ENCODE results near the gene GPR65.

The GPR65 gene

GRCh38 chr14:88005050-88005481 is at the start of gene GPR65:
Gene GPR65 (plus strand): TSS chr14:88005135. CDS start chr14:88010848, 5,713 bp downstream.
- no peaks in the 10 kb centered on the region for H3K27me3 ChIP-seq (replicated peaks; ENCODE audit: insufficient read depth, low read length)
- no peaks in the 10 kb centered on the region for H3K79me2 ChIP-seq (ENCODE audit: low read length)
- H2AFZ ChIP-seq (ENCODE audit: low read length): no peak within 1 kb of the TSS
- no peaks in the 10 kb centered on the region for H4K20me1 ChIP-seq (ENCODE audit: insufficient read depth, low read length)
- no peaks in the 10 kb centered on the region for H3K9me3 ChIP-seq (replicated peaks; ENCODE audit: insufficient read depth, low read length)
- TF ChIP-seq EZH2phosphoT487 (IDR thresholded peaks at IDR 0.05; ENCODE audit: low read length) (no peak), CTCF (IDR thresholded peaks at IDR 0.05; ENCODE audit: low read length) (no peak), EZH2 (optimal IDR thresholded peaks at IDR 0.05; ENCODE audit: low read depth, low read length) (no peak)
- no peak within 1 kb of the TSS for H3K4me2 ChIP-seq (ENCODE audit: low read depth, low read length)
- H3K9ac ChIP-seq (ENCODE audit: low read length): no peak within 1 kb of the TSS
- no peaks in the 10 kb centered on the region for H3K9me2 ChIP-seq (replicated peaks; ENCODE audit: insufficient read depth, low read length)
- no peaks in the 10 kb centered on the region for H3K36me3 ChIP-seq (replicated peaks; ENCODE audit: insufficient read depth, low read length)
- no peak for DNase-seq
- no peaks in the 10 kb centered on the region for H3K4me1 ChIP-seq (ENCODE audit: low read length)
- no peak within 1 kb of the TSS for H3K27ac ChIP-seq (ENCODE audit: low read length)
- no peaks in the 10 kb centered on the region for H3F3A ChIP-seq (ENCODE audit: insufficient read depth, low read length)
- H3K4me3 ChIP-seq (ENCODE audit: low read length): no peak within 1 kb of the TSS

- H3K9me2 ChIP-seq (replicated peaks; ENCODE audit: insufficient read depth, low read length): no peaks in the 10 kb centered on the region
- no peak overlapping the region for H3K9ac ChIP-seq (ENCODE audit: low read length)
- TF ChIP-seq CTCF (IDR thresholded peaks at IDR 0.05; ENCODE audit: low read length) (no peak), EZH2 (optimal IDR thresholded peaks at IDR 0.05; ENCODE audit: low read depth, low read length) (no peak), EZH2phosphoT487 (IDR thresholded peaks at IDR 0.05; ENCODE audit: low read length) (no peak)
- H3K4me3 ChIP-seq (ENCODE audit: low read length): no peak overlapping the region
- H3K4me2 ChIP-seq (ENCODE audit: low read depth, low read length): no peak overlapping the region
- H4K20me1 ChIP-seq (ENCODE audit: insufficient read depth, low read length): no peaks in the 10 kb centered on the region
- DNase-seq: no peak
- H3K27ac ChIP-seq (ENCODE audit: low read length): no peak overlapping the region
- H3K9me3 ChIP-seq (replicated peaks; ENCODE audit: insufficient read depth, low read length): no peaks in the 10 kb centered on the region
- no peaks in the 10 kb centered on the region for H3K79me2 ChIP-seq (ENCODE audit: low read length)
- H3K4me1 ChIP-seq (ENCODE audit: low read length): no peaks in the 10 kb centered on the region
- H3K27me3 ChIP-seq (replicated peaks; ENCODE audit: insufficient read depth, low read length): no peaks in the 10 kb centered on the region
- no peaks in the 10 kb centered on the region for H3K36me3 ChIP-seq (replicated peaks; ENCODE audit: insufficient read depth, low read length)
- H3F3A ChIP-seq (ENCODE audit: insufficient read depth, low read length): no peaks in the 10 kb centered on the region
- H2AFZ ChIP-seq (ENCODE audit: low read length): no peak overlapping the region
Measured at GRCh38 chr14:87955501-87955900, 49.4 kb upstream of the GPR65 start.

- H3K27ac ChIP-seq (ENCODE audit: low read length): no peak overlapping the region
- H3F3A ChIP-seq (ENCODE audit: insufficient read depth, low read length): no peaks in the 10 kb centered on the region
- H3K36me3 ChIP-seq (replicated peaks; ENCODE audit: insufficient read depth, low read length): no peaks in the 10 kb centered on the region
- H3K4me2 ChIP-seq (ENCODE audit: low read depth, low read length): no peak overlapping the region
- no peaks in the 10 kb centered on the region for H3K9me2 ChIP-seq (replicated peaks; ENCODE audit: insufficient read depth, low read length)
- H4K20me1 ChIP-seq (ENCODE audit: insufficient read depth, low read length): no peaks in the 10 kb centered on the region
- H3K4me3 ChIP-seq (ENCODE audit: low read length): no peak overlapping the region
- TF ChIP-seq CTCF (IDR thresholded peaks at IDR 0.05; ENCODE audit: low read length) (no peak), EZH2 (optimal IDR thresholded peaks at IDR 0.05; ENCODE audit: low read depth, low read length) (no peak), EZH2phosphoT487 (IDR thresholded peaks at IDR 0.05; ENCODE audit: low read length) (no peak)
- no peaks in the 10 kb centered on the region for H3K27me3 ChIP-seq (replicated peaks; ENCODE audit: insufficient read depth, low read length)
- H3K4me1 ChIP-seq (ENCODE audit: low read length): no peaks in the 10 kb centered on the region
- H2AFZ ChIP-seq (ENCODE audit: low read length): no peak overlapping the region
- H3K9me3 ChIP-seq (replicated peaks; ENCODE audit: insufficient read depth, low read length): no peaks in the 10 kb centered on the region
- H3K79me2 ChIP-seq (ENCODE audit: low read length): no peaks in the 10 kb centered on the region
- no peak for DNase-seq
- no peak overlapping the region for H3K9ac ChIP-seq (ENCODE audit: low read length)
Measured at GRCh38 chr14:87960013-87960787, 44.7 kb upstream of the GPR65 start.
